NT2/D1 (cell line): ENCODE measurements around the gene CERKL.

Experiments
- DNase-seq: peaks from one replicate; pipeline ENCODE4 v3.0.0-alpha.2; 2011; ENCODE audit warnings: low read depth, low spot score
- H3K27me3 ChIP-seq: 2 replicates; pipeline ENCODE4 v1.6.0; 2011; ENCODE audit warnings: mild to moderate bottlenecking; ENCODE audit not compliant: insufficient read length, insufficient read depth
- H3K36me3 ChIP-seq: 2 replicates; pipeline ENCODE4 v1.6.1; 2011; ENCODE audit warnings: mild to moderate bottlenecking, low read length, mixed read lengths; ENCODE audit not compliant: insufficient read depth, insufficient read length
- H3K4me1 ChIP-seq: 2 replicates; pipeline ENCODE4 v1.5.1; 2011; ENCODE audit not compliant: insufficient read depth, insufficient read length
- H3K4me3 ChIP-seq: 2 replicates; pipeline ENCODE4 v1.5.1; 2011; ENCODE audit warnings: low read depth; ENCODE audit not compliant: insufficient read length
- H3K9ac ChIP-seq: 2 replicates; pipeline ENCODE4 v1.6.0; 2011; ENCODE audit warnings: low read depth; ENCODE audit not compliant: insufficient read length
- H3K9me3 ChIP-seq: 2 replicates; pipeline ENCODE4 v1.5.1; 2011; ENCODE audit warnings: mild to moderate bottlenecking, low read length; ENCODE audit not compliant: insufficient read depth
- SUZ12 ChIP-seq: IDR thresholded peaks from 2 replicates; pipeline ENCODE4 v1.6.1; 2011; ENCODE audit not compliant: insufficient read length, insufficient read depth; ENCODE audit errors: extremely low read depth
- YY1 ChIP-seq: IDR thresholded peaks from 2 replicates; pipeline ENCODE4 v1.6.1; 2011; ENCODE audit not compliant: insufficient read length, insufficient read depth
- ZNF274 ChIP-seq: IDR thresholded peaks from 2 replicates; pipeline ENCODE4 v1.6.1; 2011; ENCODE audit warnings: mild to moderate bottlenecking, low read depth, low read length

CERKL gene

DNA sequence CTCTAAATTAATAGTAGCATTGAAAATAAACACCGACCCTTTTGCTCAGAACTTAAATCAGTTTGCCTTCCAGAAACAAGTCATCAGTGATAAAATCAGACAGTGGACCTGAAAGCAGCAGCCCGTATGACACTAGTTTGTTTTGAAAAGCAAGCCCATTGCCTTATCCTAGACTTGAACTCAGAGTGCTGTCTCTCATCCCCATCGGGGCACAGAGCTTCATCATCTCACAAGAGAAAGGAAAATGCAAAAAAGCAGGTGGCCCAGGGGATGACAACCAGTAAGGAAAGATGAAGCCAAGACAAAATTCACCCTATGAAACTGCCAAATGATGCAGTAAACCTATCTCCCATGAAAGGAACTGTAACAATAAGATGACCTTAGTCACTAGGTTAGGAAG is 71.2 kb downstream of the CERKL start:
- TF ChIP-seq SUZ12 (no peak), ZNF274 (no peak), YY1 (no peak)
- no peaks in the 10 kb centered on the region for H3K36me3 ChIP-seq
- DNase-seq = no peak
- H3K27me3 ChIP-seq = no peaks in the 10 kb centered on the region
- H3K4me1 ChIP-seq = no peaks in the 10 kb centered on the region
- no peaks in the 10 kb centered on the region for H3K9me3 ChIP-seq
- no peak overlapping the region for H3K4me3 ChIP-seq
- no peak overlapping the region for H3K9ac ChIP-seq

GRCh38 chr2:181581534-181581933 is 75.4 kb downstream of the CERKL start:
- DNase-seq = peak; percentile 1
- Histone ChIP-seq H3K27me3 (no peaks in the 10 kb centered on the region), H3K36me3 (no peaks in the 10 kb centered on the region), H3K4me1 (no peaks in the 10 kb centered on the region), H3K9me3 (no peaks in the 10 kb centered on the region), H3K4me3 (no peak overlapping the region), H3K9ac (no peak overlapping the region)
- no peak for TF ChIP-seq YY1
- no peak for TF ChIP-seq SUZ12
- TF ChIP-seq ZNF274 = no peak

GRCh38 chr2:181578829-181579228 is 78.1 kb downstream of the CERKL start:
- no peaks in the 10 kb centered on the region for H3K36me3 ChIP-seq

DNA sequence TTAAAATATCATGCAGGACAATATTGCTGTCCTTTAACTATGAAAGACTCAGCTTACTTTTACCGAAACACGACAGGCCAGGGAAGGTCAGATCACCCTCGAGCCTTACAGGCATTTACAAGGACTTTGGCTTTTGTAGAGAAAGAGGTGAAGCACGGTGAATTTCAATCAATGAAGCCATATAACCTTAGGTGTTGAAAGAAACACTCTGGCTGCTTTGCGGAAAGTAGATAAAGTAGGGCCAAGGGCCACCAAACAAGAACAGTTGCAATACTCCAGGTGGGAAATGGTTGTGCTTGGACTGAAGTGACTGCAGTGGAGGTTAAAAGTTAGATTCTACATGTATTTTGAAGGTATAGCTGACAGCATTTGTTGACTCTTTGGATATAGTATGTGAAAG is 80.5 kb downstream of the CERKL start:
- Histone ChIP-seq H3K27me3 (no peaks in the 10 kb centered on the region), H3K4me3 (no peak overlapping the region), H3K9ac (no peak overlapping the region), H3K9me3 (no peaks in the 10 kb centered on the region), H3K36me3 (no peaks in the 10 kb centered on the region), H3K4me1 (no peaks in the 10 kb centered on the region)
- no peak for DNase-seq
- TF ChIP-seq ZNF274 (no peak), SUZ12 (no peak)

More at GRCh38 chr2:181578829-181579228, 78.1 kb downstream of the CERKL start:
- no peaks in the 10 kb centered on the region for H3K9me3 ChIP-seq
- no peak overlapping the region for H3K4me3 ChIP-seq
- no peak for DNase-seq
- H3K4me1 ChIP-seq = no peaks in the 10 kb centered on the region
- no peak overlapping the region for H3K9ac ChIP-seq
- TF ChIP-seq ZNF274 (no peak), SUZ12 (no peak), YY1 (no peak)
- H3K27me3 ChIP-seq = no peaks in the 10 kb centered on the region

DNA sequence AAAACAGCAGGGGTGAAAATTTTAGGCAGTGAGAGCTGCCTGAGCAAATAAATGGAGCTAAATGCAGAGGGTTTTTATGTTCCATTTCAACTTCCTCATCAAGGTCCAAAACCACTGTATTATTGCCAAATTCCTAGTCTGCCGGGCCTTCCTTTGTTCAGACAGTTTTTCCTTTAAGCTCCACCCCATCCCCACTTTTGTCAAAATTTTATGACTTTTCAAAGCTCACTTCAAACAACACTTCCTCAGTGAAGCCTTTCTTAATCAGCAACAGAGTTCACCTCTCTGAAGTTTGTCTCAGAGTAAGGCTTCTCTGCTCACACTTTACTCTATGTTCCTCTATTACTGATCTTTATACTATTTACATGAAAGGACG is 81.3 kb downstream of the CERKL start:
- Histone ChIP-seq H3K4me3 (no peak overlapping the region), H3K27me3 (no peaks in the 10 kb centered on the region), H3K36me3 (no peaks in the 10 kb centered on the region), H3K9ac (no peak overlapping the region), H3K4me1 (no peaks in the 10 kb centered on the region), H3K9me3 (no peaks in the 10 kb centered on the region)
- TF ChIP-seq YY1 = no peak
- no peak for TF ChIP-seq SUZ12
- no peak for TF ChIP-seq ZNF274
- DNase-seq = no peak

DNA sequence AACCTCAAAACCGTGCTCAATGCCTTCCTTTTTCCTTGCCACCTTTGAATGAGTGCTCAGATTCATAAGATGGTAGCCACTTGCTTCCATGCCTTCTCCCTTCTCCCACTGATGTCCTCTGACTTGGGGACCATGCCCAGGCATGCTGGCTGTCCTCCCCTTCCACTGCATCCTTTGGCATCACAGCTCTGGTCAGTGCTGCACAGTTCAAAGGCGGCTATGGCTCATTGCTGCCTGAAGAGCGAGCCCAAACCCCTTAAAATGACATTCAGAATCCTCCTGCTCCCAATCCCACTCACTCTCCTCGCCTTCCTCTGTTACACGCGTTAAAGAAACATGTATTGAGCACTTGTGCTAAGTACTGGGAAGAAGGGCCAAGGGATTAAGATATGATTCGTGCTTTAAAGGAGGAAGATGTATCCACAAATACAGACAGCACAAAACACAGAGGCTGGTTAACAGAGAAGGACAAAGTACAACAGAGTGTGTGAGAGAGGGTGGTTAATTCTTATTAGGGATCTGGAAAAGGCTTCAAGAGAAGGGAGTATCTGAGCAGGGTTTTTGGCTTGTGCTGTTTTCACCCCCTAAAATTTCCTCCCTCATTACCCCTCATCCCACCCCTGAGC is 81.8 kb downstream of the CERKL start:
- no peaks in the 10 kb centered on the region for H3K4me1 ChIP-seq

DNA sequence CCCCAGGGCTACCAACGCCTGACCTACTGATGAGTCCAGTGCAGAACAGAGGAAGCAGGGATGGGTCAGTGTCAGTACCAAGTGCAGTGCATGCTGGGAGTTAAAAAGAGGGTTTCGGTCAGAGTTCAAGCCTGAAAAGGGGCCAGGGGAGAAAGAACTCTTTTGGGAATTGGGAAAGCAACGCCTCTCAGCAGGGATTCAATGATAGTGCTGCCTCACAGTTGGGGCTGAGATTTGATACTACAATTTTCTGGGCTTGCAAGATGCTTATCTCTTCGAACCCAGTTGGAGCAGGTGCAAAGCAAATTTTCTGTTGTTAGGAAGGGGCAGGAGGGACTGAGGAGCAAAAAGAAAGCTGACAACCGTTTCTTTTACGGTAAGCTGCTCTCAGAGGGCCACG is 82.6 kb downstream of the CERKL start:
- TF ChIP-seq SUZ12 (no peak), YY1 (no peak), ZNF274 (no peak)
- no peaks in the 10 kb centered on the region for H3K27me3 ChIP-seq
- no peak overlapping the region for H3K4me3 ChIP-seq
- no peaks in the 10 kb centered on the region for H3K4me1 ChIP-seq
- no peak for DNase-seq
- no peaks in the 10 kb centered on the region for H3K9me3 ChIP-seq
- no peak overlapping the region for H3K9ac ChIP-seq
- H3K36me3 ChIP-seq = no peaks in the 10 kb centered on the region

More for the DNA sequence above, 81.8 kb downstream of the CERKL start:
- Histone ChIP-seq H3K9ac (no peak overlapping the region), H3K4me3 (no peak overlapping the region), H3K27me3 (no peaks in the 10 kb centered on the region), H3K9me3 (no peaks in the 10 kb centered on the region), H3K36me3 (no peaks in the 10 kb centered on the region)
- no peak for DNase-seq
- TF ChIP-seq YY1 (no peak), ZNF274 (no peak), SUZ12 (no peak)
